ENCODE results near the gene PROCR.
"Not testable (repeated sequence)": the region's sequence is repeated elsewhere in the genome, so short reads cannot be mapped to it uniquely, and the experiment has no call there.

PROCR gene

DNA sequence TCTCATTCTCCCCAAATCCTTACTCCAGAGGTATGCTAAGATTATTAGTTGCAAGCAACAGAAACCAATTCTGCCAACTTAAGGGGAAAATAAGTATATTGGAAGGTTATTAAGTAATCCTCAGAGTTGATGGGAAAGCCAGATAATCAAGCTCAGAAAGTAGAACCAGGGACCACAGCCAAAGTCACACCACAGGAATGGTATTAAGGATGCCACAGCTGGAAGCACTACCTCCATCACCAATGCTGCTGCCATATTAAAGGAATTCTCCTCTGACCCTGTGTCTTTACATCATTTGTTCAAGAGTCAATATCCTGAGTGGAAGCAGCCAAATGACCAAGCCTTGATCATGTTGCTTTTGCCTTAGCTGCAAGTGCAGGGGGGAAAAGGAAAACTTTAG is 9.9 kb downstream of the PROCR start:
- DNase-seq (ENCODE audit: low spot score): no peak
- no peak overlapping the region for H4K8ac ChIP-seq (ENCODE audit: low read depth, low read length)
- H3K4me1 ChIP-seq (ENCODE audit: control insufficient read depth in 2 of 2, insufficient read depth in 1 of 2, low read depth in 1 of 2, low read length in 2 of 2): no peaks in the 10 kb centered on the region
- no peaks in the 10 kb centered on the region for H3K9me3 ChIP-seq (replicated peaks in 1 of 2; ENCODE audit: control insufficient read depth in 2 of 2, insufficient read depth in 1 of 2, low read depth in 1 of 2, low read length in 2 of 2)
- H2BK5ac ChIP-seq (ENCODE audit: low read length): no peak overlapping the region
- no peak overlapping the region for H2AFZ ChIP-seq (ENCODE audit: low read length)
- no peak overlapping the region for H2AK5ac ChIP-seq (ENCODE audit: low read depth, low read length)
- no peak overlapping the region for H2BK15ac ChIP-seq (ENCODE audit: low read length)
- no peaks in the 10 kb centered on the region for H3K36me3 ChIP-seq (replicated peaks in 1 of 2; ENCODE audit: control insufficient read depth in 2 of 2, insufficient read depth in 2 of 2, low read length in 2 of 2)
- H4K91ac ChIP-seq (ENCODE audit: low read depth, low read length, poor library complexity): no peak overlapping the region
- peaks cover 0 to 2% (median 0%) of the 10 kb centered on the region in 3 experiments for H3K27me3 ChIP-seq (ENCODE audit: control insufficient read depth in 3 of 3, insufficient read depth in 3 of 3, low read depth in 1 of 3, low read length in 3 of 3)
- no peak overlapping the region for H2BK12ac ChIP-seq (ENCODE audit: low read length)
- H2BK120ac ChIP-seq (ENCODE audit: low read depth, low read length): no peak overlapping the region
- no peak overlapping the region for H3K4me3 ChIP-seq (ENCODE audit: low read length in 2 of 2)
- no peak overlapping the region for H3K18ac ChIP-seq (ENCODE audit: low read length)
- no peak overlapping the region for H3K4me2 ChIP-seq (ENCODE audit: insufficient read depth, low read length, poor library complexity, severe bottlenecking)
- no peak overlapping the region for H3K9ac ChIP-seq (ENCODE audit: low read depth, low read length, poor library complexity)
- no peaks in the 10 kb centered on the region for H3K79me1 ChIP-seq (ENCODE audit: low read depth, low read length)
- no peak overlapping the region for H3K14ac ChIP-seq (ENCODE audit: low read length)
- H3K23ac ChIP-seq (ENCODE audit: low read depth, low read length, poor library complexity): no peak overlapping the region
- H3K4ac ChIP-seq (ENCODE audit: low read length): no peak overlapping the region
- no peak overlapping the region for H3K27ac ChIP-seq (replicated peaks; ENCODE audit: low read length)

DNA sequence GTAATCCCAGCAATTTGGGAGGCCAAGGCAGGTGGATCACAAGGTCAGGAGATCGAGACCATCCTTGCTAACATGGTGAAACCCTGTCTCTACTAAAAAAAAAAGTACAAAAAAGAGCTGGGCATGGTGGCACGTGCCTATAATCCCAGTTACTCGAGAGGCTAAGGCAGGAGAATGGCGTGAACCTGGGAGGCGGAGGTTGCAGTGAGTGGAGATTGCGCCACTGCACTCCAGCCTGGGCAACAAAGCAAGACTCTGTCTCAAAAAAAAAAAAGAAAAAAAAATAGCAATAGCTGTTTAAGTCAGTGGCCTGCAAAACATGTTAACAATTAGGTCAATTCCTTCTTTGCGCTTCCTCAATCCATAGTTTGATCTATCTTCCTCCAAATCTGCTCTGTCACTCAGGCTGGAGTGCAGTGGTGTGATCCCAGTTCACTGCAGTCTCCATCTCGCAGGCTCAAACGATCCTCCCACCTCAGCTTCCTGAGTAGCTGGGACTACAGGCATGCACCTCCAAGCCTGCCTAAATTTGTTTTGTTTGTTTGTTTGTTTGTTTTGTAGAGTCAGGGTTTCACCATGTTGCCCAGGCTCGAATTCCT is 14.9 kb downstream of the PROCR start:
- not testable (repeated sequence) for H2BK5ac ChIP-seq (ENCODE audit: low read length); H3K4me3 ChIP-seq (ENCODE audit: low read length in 2 of 2); H4K8ac ChIP-seq (ENCODE audit: low read depth, low read length); H2BK15ac ChIP-seq (ENCODE audit: low read length); H2BK120ac ChIP-seq (ENCODE audit: low read depth, low read length); H3K4me1 ChIP-seq (ENCODE audit: control insufficient read depth in 2 of 2, insufficient read depth in 1 of 2, low read depth in 1 of 2, low read length in 2 of 2); H4K91ac ChIP-seq (ENCODE audit: low read depth, low read length, poor library complexity); H2AK5ac ChIP-seq (ENCODE audit: low read depth, low read length); H3K36me3 ChIP-seq (replicated peaks in 1 of 2; ENCODE audit: control insufficient read depth in 2 of 2, insufficient read depth in 2 of 2, low read length in 2 of 2); H3K14ac ChIP-seq (ENCODE audit: low read length); H3K27ac ChIP-seq (replicated peaks; ENCODE audit: low read length); H3K79me1 ChIP-seq (ENCODE audit: low read depth, low read length); H3K9ac ChIP-seq (ENCODE audit: low read depth, low read length, poor library complexity); H2BK12ac ChIP-seq (ENCODE audit: low read length); H3K18ac ChIP-seq (ENCODE audit: low read length); H2AFZ ChIP-seq (ENCODE audit: low read length); DNase-seq (ENCODE audit: low spot score); H3K4ac ChIP-seq (ENCODE audit: low read length); H3K4me2 ChIP-seq (ENCODE audit: insufficient read depth, low read length, poor library complexity, severe bottlenecking); H3K9me3 ChIP-seq (replicated peaks in 1 of 2; ENCODE audit: control insufficient read depth in 2 of 2, insufficient read depth in 1 of 2, low read depth in 1 of 2, low read length in 2 of 2); H3K23ac ChIP-seq (ENCODE audit: low read depth, low read length, poor library complexity)
- WGBS, 2 donors (ENCODE audit: extremely low coverage in 2 of 2, insufficient read length in 2 of 2, insufficient replicate concordance in 1 of 2): no CpG with 5 or more reads among the region's 10 CpGs
- peaks cover 0 to 28% (median 0%) of the 10 kb centered on the region in 3 experiments for H3K27me3 ChIP-seq (ENCODE audit: control insufficient read depth in 3 of 3, insufficient read depth in 3 of 3, low read depth in 1 of 3, low read length in 3 of 3)

DNA sequence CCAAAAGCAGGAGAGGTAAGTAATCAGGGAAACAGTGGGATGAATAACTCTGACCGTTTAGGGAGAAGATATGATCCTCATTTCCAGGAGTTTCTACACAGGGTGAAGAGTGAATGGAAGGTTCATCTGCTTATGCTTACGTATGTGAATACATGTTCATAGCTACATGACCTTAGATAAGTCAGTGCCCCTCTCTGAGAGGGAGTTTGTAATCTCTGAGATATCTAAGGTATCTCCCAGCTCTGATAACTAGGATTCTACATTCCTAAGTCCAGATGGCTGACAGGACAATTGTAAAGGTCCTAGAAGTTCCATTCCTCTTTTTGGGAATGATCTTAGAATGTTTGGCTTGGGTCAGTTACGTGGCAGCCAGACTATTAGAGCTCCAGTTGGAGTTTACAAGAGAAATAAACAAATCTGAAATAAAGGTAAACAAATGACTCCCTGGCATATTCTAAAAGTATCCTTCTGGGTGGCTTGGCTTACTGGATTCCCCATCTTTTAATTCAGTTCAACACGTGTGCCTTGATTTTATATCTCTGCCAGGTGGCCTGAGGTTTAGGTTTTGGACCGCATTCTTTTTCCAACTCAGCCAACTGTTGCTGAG is 15.8 kb downstream of the PROCR start:
- no peak overlapping the region for H3K4ac ChIP-seq (ENCODE audit: low read length)
- H3K9ac ChIP-seq (ENCODE audit: low read depth, low read length, poor library complexity): no peak overlapping the region
- H2BK5ac ChIP-seq (ENCODE audit: low read length): no peak overlapping the region
- no peaks in the 10 kb centered on the region for H3K79me1 ChIP-seq (ENCODE audit: low read depth, low read length)
- H3K4me3 ChIP-seq (ENCODE audit: low read length in 2 of 2): no peak overlapping the region
- WGBS, 2 donors (ENCODE audit: extremely low coverage in 2 of 2, insufficient read length in 2 of 2, insufficient replicate concordance in 1 of 2): no CpG with 5 or more reads among the region's 5 CpGs
- H3K18ac ChIP-seq (ENCODE audit: low read length): no peak overlapping the region
- H3K27me3 ChIP-seq (ENCODE audit: control insufficient read depth in 3 of 3, insufficient read depth in 3 of 3, low read depth in 1 of 3, low read length in 3 of 3): peaks cover 0 to 32% (median 0%) of the 10 kb centered on the region in 3 experiments
- no peak overlapping the region for H2BK15ac ChIP-seq (ENCODE audit: low read length)
- no peak overlapping the region for H3K4me2 ChIP-seq (ENCODE audit: insufficient read depth, low read length, poor library complexity, severe bottlenecking)
- H3K9me3 ChIP-seq (replicated peaks in 1 of 2; ENCODE audit: control insufficient read depth in 2 of 2, insufficient read depth in 1 of 2, low read depth in 1 of 2, low read length in 2 of 2): no peaks in the 10 kb centered on the region
- H4K8ac ChIP-seq (ENCODE audit: low read depth, low read length): no peak overlapping the region
- no peaks in the 10 kb centered on the region for H3K36me3 ChIP-seq (replicated peaks in 1 of 2; ENCODE audit: control insufficient read depth in 2 of 2, insufficient read depth in 2 of 2, low read length in 2 of 2)
- no peak overlapping the region for H2AFZ ChIP-seq (ENCODE audit: low read length)
- no peak overlapping the region for H4K91ac ChIP-seq (ENCODE audit: low read depth, low read length, poor library complexity)
- no peak overlapping the region for H2BK120ac ChIP-seq (ENCODE audit: low read depth, low read length)
- no peak overlapping the region for H3K14ac ChIP-seq (ENCODE audit: low read length)
- peaks cover 0 to 3% of the 10 kb centered on the region in 2 donors for H3K4me1 ChIP-seq (ENCODE audit: control insufficient read depth in 2 of 2, insufficient read depth in 1 of 2, low read depth in 1 of 2, low read length in 2 of 2)
- no peak overlapping the region for H2BK12ac ChIP-seq (ENCODE audit: low read length)
- DNase-seq (ENCODE audit: low spot score): no peak
- H2AK5ac ChIP-seq (ENCODE audit: low read depth, low read length): no peak overlapping the region
- H3K23ac ChIP-seq (ENCODE audit: low read depth, low read length, poor library complexity): no peak overlapping the region
- H3K27ac ChIP-seq (replicated peaks; ENCODE audit: low read length): no peak overlapping the region

GRCh38 chr20:35189223-35189622 is 17.4 kb downstream of the PROCR start:
- not testable (repeated sequence) for H3K4me2 ChIP-seq (ENCODE audit: insufficient read depth, low read length, poor library complexity, severe bottlenecking); H3K18ac ChIP-seq (ENCODE audit: low read length); H4K91ac ChIP-seq (ENCODE audit: low read depth, low read length, poor library complexity); H4K8ac ChIP-seq (ENCODE audit: low read depth, low read length); H3K36me3 ChIP-seq (replicated peaks in 1 of 2; ENCODE audit: control insufficient read depth in 2 of 2, insufficient read depth in 2 of 2, low read length in 2 of 2); H3K14ac ChIP-seq (ENCODE audit: low read length); H2BK12ac ChIP-seq (ENCODE audit: low read length); H3K9ac ChIP-seq (ENCODE audit: low read depth, low read length, poor library complexity); H3K4ac ChIP-seq (ENCODE audit: low read length); H2BK120ac ChIP-seq (ENCODE audit: low read depth, low read length); H3K9me3 ChIP-seq (replicated peaks in 1 of 2; ENCODE audit: control insufficient read depth in 2 of 2, insufficient read depth in 1 of 2, low read depth in 1 of 2, low read length in 2 of 2); H2AFZ ChIP-seq (ENCODE audit: low read length); H3K27ac ChIP-seq (replicated peaks; ENCODE audit: low read length); DNase-seq (ENCODE audit: low spot score); H2BK5ac ChIP-seq (ENCODE audit: low read length); H2BK15ac ChIP-seq (ENCODE audit: low read length); H2AK5ac ChIP-seq (ENCODE audit: low read depth, low read length); H3K79me1 ChIP-seq (ENCODE audit: low read depth, low read length); H3K23ac ChIP-seq (ENCODE audit: low read depth, low read length, poor library complexity); H3K4me3 ChIP-seq (ENCODE audit: low read length in 2 of 2); H3K4me1 ChIP-seq (ENCODE audit: control insufficient read depth in 2 of 2, insufficient read depth in 1 of 2, low read depth in 1 of 2, low read length in 2 of 2)
- WGBS, 2 donors (ENCODE audit: extremely low coverage in 2 of 2, insufficient read length in 2 of 2, insufficient replicate concordance in 1 of 2): no CpG with 5 or more reads among the region's 8 CpGs
- H3K27me3 ChIP-seq (ENCODE audit: control insufficient read depth in 3 of 3, insufficient read depth in 3 of 3, low read depth in 1 of 3, low read length in 3 of 3): peaks cover 0 to 32% (median 0%) of the 10 kb centered on the region in 3 experiments
